BE2C (cell line): Measurements from ENCODE around the gene BTBD10.
"Not testable (repeated sequence)": the region's sequence is repeated elsewhere in the genome, so short reads cannot be mapped to it uniquely, and the experiment has no call there.

Source experiments
- DNase-seq: peaks from one replicate; pipeline ENCODE4 v3.0.0-alpha.2; 2020
- H3K27me3 ChIP-seq: fragments of 250-450 bp; sonication (Bioruptor Pico); 2 replicates; pipeline ENCODE4 v1.5.1; 2020; ENCODE audit warnings: mild to moderate bottlenecking
- H3K36me3 ChIP-seq: fragments of 250-450 bp; sonication (Bioruptor Pico); 2 replicates; pipeline ENCODE4 v1.5.1; 2020; ENCODE audit warnings: mild to moderate bottlenecking
- H3K4me1 ChIP-seq: fragments of 250-450 bp; sonication (Bioruptor Pico); 2 replicates; pipeline ENCODE4 v1.5.1; 2020
- H3K4me3 ChIP-seq: 2 replicates; pipeline ENCODE4 v1.5.1; 2011; ENCODE audit warnings: low read depth, low read length
- H3K9me3 ChIP-seq: fragments of 250-450 bp; sonication (Bioruptor Pico); 2 replicates; pipeline ENCODE4 v1.5.1; 2020
- CTCF ChIP-seq: IDR thresholded peaks from 2 replicates; pipeline ENCODE4 v1.5.1; 2012; ENCODE audit warnings: mild to moderate bottlenecking, low read depth, low read length

BTBD10 gene

GRCh38 chr11:13448876-13449275, 14.1 kb downstream of the BTBD10 start:
- Histone ChIP-seq H3K27me3 (no peaks in the 10 kb centered on the region), H3K4me3 (no peak overlapping the region), H3K9me3 (no peaks in the 10 kb centered on the region), H3K36me3 (no peaks in the 10 kb centered on the region), H3K4me1 (no peaks in the 10 kb centered on the region)
- no peak for TF ChIP-seq CTCF
- no peak for DNase-seq

- H3K36me3 ChIP-seq, result no peaks in the 10 kb centered on the region
- no peaks in the 10 kb centered on the region for H3K27me3 ChIP-seq
- no peaks in the 10 kb centered on the region for H3K9me3 ChIP-seq
- H3K4me1 ChIP-seq, result no peaks in the 10 kb centered on the region
- no peak for TF ChIP-seq CTCF
- H3K4me3 ChIP-seq, result no peak overlapping the region
- DNase-seq, result no peak
Observed at GRCh38 chr11:13446444-13446843, 16.6 kb downstream of the BTBD10 start.

GRCh38 chr11:13445588-13445987, 17.4 kb downstream of the BTBD10 start:
- H3K36me3 ChIP-seq, result no peaks in the 10 kb centered on the region
- no peak for TF ChIP-seq CTCF
- no peaks in the 10 kb centered on the region for H3K4me1 ChIP-seq
- no peaks in the 10 kb centered on the region for H3K27me3 ChIP-seq
- no peak overlapping the region for H3K4me3 ChIP-seq
- no peaks in the 10 kb centered on the region for H3K9me3 ChIP-seq
- no peak for DNase-seq

GRCh38 chr11:13440100-13440855, 22.7 kb downstream of the BTBD10 start:
- DNase-seq, result peak; percentile 34
- no peaks in the 10 kb centered on the region for H3K4me1 ChIP-seq
- no peaks in the 10 kb centered on the region for H3K9me3 ChIP-seq
- H3K4me3 ChIP-seq, result peak overlapping the region; percentile 48
- no peaks in the 10 kb centered on the region for H3K27me3 ChIP-seq
- no peak for TF ChIP-seq CTCF
- no peaks in the 10 kb centered on the region for H3K36me3 ChIP-seq

- H3K4me3 ChIP-seq, result no peak overlapping the region
- no peaks in the 10 kb centered on the region for H3K4me1 ChIP-seq
- TF ChIP-seq CTCF, result no peak
- H3K36me3 ChIP-seq, result no peaks in the 10 kb centered on the region
- no peaks in the 10 kb centered on the region for H3K9me3 ChIP-seq
- no peaks in the 10 kb centered on the region for H3K27me3 ChIP-seq
- no peak for DNase-seq
Observed at GRCh38 chr11:13438291-13438690, 24.7 kb downstream of the BTBD10 start.

- not testable (repeated sequence) for H3K9me3 ChIP-seq, H3K4me3 ChIP-seq, H3K4me1 ChIP-seq, DNase-seq, H3K27me3 ChIP-seq, H3K36me3 ChIP-seq
Observed at GRCh38 chr11:13436836-13437235, 26.2 kb downstream of the BTBD10 start.
